Smooth muscle cell (in vitro differentiated cells): ENCODE measurements around the gene TCERG1L. TPM values are rescaled to one million over a fixed set of nuclear protein-coding genes. Genes with fewer than 3 reads are reported as not detected.

Experiments
- DNase-seq: peaks from one replicate; lab custom pipeline; 2025; ENCODE audit not compliant: unreplicated experiment; lab: John Stamatoyannopoulos, UW
- H2AFZ ChIP-seq: fragments of 200-600 bp; sonication (generic); 2 replicates; pipeline ENCODE4 v1.6.0; 2016; ENCODE audit warnings: antibody characterized with exemption, low read depth, mild to moderate bottlenecking
- H3F3A ChIP-seq: fragments of 200-600 bp; sonication (generic); 2 replicates; pipeline ENCODE4 v1.6.0; 2017; ENCODE audit warnings: antibody characterized with exemption, low read depth
- H3K27ac ChIP-seq: fragments of 200-600 bp; sonication (generic); 2 replicates; pipeline ENCODE4 v1.5.1; 2016; ENCODE audit warnings: low read depth, mild to moderate bottlenecking
- H3K27me3 ChIP-seq: fragments of 200-600 bp; sonication (generic); 2 replicates; pipeline ENCODE4 v1.6.1; 2016; ENCODE audit warnings: low read depth, mild to moderate bottlenecking
- H3K36me3 ChIP-seq: fragments of 200-600 bp; sonication (generic); 2 replicates; pipeline ENCODE4 v1.5.1; 2016; ENCODE audit warnings: low read depth
- H3K4me1 ChIP-seq: fragments of 200-600 bp; sonication (generic); 2 replicates; pipeline ENCODE4 v1.5.1; 2016; ENCODE audit warnings: low read depth
- H3K4me2 ChIP-seq: fragments of 200-600 bp; sonication (generic); 2 replicates; pipeline ENCODE4 v1.6.0; 2016; ENCODE audit warnings: mild to moderate bottlenecking
- H3K4me3 ChIP-seq: fragments of 200-600 bp; sonication (generic); 2 replicates; pipeline ENCODE4 v1.5.1; 2016; ENCODE audit warnings: mild to moderate bottlenecking
- H3K79me2 ChIP-seq: fragments of 200-600 bp; sonication (generic); 2 replicates; pipeline ENCODE4 v1.6.0; 2016; ENCODE audit warnings: low read depth, mild to moderate bottlenecking
- H3K9ac ChIP-seq: fragments of 200-600 bp; sonication (generic); 2 replicates; pipeline ENCODE4 v1.6.0; 2016; ENCODE audit warnings: low read depth
- H3K9me3 ChIP-seq: fragments of 200-600 bp; sonication (generic); replicated peaks from 2 replicates; pipeline ENCODE4 v1.5.1; 2016; ENCODE audit warnings: low read depth
- H4K20me1 ChIP-seq: fragments of 200-600 bp; sonication (generic); 2 replicates; pipeline ENCODE4 v1.6.0; 2016; ENCODE audit warnings: low read depth
- WGBS: methylation state at CpG from one replicate; pipeline ENCODE4 v1.1.7; 2016; ENCODE audit warnings: low lambda C conversion rate; 5-methylcytosine and 5-hydroxymethylcytosine counted together
- polyA plus RNA-seq: library from polyadenylated mRNA; unstranded; fragments of >200 nt; fragmentation: Nextera tagmentation; extraction: Ambion mirVana; gene quantifications from 2 replicates; pipeline ENCODE4 v1.2.1, GENCODE V29; 2016
- total RNA-seq: library from RNA; depleted of rRNA; stranded (reverse); fragments of >200 nt; gene quantifications from 2 replicates; pipeline ENCODE4 v1.2.3, GENCODE V29; 2014
- TF ChIP-seq, protein P1 (sequence below): fragments of 200-600 bp; sonication (generic); IDR thresholded peaks from 2 replicates; pipeline ENCODE4 v1.5.1; 2017; ENCODE audit warnings: borderline replicate concordance, mild to moderate bottlenecking, antibody characterized with exemption; ENCODE audit not compliant: insufficient read depth, poor library complexity, severe bottlenecking

The TCERG1L gene
- total and polyA plus RNA-seq, 2 experiments from 2014 or later: not detected

DNA sequence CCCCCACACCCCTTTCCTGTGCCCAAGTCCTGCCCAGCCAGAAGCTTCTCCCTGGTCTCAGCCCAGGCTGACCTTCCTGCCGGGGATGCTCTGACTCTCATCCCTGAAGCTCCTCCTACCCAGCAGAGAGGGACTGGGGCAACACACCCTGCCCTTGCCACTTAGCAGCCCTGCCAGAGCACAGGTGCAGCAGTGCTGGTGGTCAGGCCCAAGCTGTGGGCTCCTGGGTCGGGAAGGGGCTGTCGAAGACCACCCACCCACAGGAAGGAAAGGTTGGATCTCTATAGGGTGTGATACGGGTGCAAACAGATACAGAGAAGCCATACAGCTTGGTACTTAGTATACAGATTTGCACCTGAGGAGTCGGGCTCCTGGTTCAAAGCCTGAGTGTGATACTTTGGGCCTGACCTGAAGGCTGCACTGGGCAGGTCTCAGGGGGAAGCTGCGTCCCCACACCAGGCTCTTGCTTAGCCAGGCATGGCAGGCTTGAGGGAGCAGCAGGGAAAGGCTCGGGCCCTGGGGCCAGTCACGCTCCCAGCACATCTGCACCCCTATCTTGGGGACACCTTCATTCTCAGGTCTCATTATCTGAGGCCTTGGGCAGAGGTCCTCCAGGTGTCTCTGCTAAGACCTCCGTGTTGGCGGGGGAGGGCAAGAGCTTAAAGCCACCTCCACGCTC, 47.3 kb downstream of the TCERG1L start:
- Histone ChIP-seq H3K79me2 (no peaks in the 10 kb centered on the region), H3K36me3 (no peaks in the 10 kb centered on the region), H3K9me3 (no peaks in the 10 kb centered on the region), H2AFZ (no peak overlapping the region), H3K27me3 (no peaks in the 10 kb centered on the region), H3F3A (no peaks in the 10 kb centered on the region), H4K20me1 (no peaks in the 10 kb centered on the region), H3K4me2 (no peak overlapping the region), H3K9ac (no peak overlapping the region), H3K4me3 (no peak overlapping the region), H3K4me1 (no peaks in the 10 kb centered on the region), H3K27ac (no peak overlapping the region)
- DNase-seq: no peak
- TF ChIP-seq, protein P1, sequence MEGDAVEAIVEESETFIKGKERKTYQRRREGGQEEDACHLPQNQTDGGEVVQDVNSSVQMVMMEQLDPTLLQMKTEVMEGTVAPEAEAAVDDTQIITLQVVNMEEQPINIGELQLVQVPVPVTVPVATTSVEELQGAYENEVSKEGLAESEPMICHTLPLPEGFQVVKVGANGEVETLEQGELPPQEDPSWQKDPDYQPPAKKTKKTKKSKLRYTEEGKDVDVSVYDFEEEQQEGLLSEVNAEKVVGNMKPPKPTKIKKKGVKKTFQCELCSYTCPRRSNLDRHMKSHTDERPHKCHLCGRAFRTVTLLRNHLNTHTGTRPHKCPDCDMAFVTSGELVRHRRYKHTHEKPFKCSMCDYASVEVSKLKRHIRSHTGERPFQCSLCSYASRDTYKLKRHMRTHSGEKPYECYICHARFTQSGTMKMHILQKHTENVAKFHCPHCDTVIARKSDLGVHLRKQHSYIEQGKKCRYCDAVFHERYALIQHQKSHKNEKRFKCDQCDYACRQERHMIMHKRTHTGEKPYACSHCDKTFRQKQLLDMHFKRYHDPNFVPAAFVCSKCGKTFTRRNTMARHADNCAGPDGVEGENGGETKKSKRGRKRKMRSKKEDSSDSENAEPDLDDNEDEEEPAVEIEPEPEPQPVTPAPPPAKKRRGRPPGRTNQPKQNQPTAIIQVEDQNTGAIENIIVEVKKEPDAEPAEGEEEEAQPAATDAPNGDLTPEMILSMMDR: no peak
- WGBS: 86% methylated on average over 11 of the region's 11 CpGs

DNA sequence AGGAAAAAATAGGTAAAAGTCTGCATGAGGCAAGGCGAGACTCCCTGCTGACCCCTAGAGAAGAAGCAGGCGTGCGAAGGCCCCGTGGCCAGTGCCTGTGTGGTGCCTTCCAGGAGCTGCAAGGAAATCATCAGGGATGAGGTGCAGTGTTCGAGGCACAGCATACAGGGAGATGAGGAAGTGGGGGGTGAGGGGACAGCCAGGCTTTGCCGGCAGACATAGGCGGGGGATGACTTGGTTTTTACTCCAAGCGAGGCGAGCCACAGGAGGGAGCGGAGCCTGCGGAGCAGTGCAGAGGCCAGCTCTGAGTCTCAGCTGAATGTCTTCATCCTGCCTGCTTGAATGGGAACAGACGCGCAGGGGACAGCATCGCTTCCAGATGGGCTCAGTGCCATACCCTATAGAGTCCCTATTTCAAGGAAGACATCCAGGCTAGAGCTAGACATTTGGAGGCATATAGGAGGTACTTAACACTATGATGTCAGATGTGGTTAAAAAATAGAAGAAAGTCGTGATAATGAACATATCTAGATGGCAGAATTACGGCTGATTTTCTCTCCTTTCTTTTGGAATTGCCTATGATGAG, 49.5 kb downstream of the TCERG1L start:
- DNase-seq: no peak
- 92% methylated on average over 16 of the region's 16 CpGs for whole genome bisulfite sequencing
- Histone ChIP-seq H3K9me3 (no peaks in the 10 kb centered on the region), H3K4me2 (no peak overlapping the region), H3K27ac (no peak overlapping the region), H3K4me3 (no peak overlapping the region), H3K36me3 (no peaks in the 10 kb centered on the region), H2AFZ (no peak overlapping the region), H3F3A (no peaks in the 10 kb centered on the region), H3K4me1 (no peaks in the 10 kb centered on the region), H3K79me2 (no peaks in the 10 kb centered on the region), H3K9ac (no peak overlapping the region), H3K27me3 (no peaks in the 10 kb centered on the region), H4K20me1 (no peaks in the 10 kb centered on the region)
- TF ChIP-seq, protein P1: no peak

DNA sequence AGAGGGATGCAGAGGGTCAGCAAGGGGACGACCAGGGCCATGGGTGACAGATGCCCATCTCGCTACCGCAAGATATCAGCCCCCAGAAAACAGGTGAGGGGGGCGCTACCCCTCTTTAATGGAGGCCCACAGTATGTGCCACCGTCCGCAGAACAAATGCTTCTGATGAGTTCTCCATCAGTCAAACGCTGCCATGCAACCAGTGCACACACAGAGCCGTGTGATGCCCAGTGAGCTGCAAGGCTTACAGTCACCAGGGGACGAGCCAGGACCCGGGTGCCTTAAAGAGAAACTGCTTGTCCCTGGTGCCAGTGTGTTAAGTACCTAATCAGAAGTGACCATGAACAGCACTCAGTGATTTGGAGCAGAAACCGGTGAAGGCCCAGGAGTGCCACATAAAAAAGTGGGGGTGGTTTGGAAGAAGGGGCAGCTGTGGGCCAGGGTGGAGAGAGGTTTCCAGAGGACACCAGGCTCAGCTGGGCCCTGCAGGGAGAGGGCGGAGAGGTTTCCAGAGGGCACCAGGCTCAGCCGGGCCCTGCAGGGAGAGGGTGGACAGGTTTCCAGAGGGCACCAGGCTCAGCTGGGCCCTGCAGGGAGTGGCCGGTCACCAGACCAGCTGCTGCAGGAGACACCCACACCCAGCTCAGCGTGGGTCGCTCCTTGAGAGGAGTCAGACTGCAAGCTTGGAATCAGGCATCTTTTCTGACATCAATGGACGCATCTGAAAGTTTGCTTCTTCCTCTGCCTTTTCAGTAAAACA, 50.9 kb downstream of the TCERG1L start:
- Histone ChIP-seq H3K9me3 (no peaks in the 10 kb centered on the region), H4K20me1 (no peaks in the 10 kb centered on the region)
- TF ChIP-seq, protein P1: no peak

More for the DNA sequence above, 50.9 kb downstream of the TCERG1L start:
- 95% methylated on average over 17 of the region's 17 CpGs for WGBS
- Histone ChIP-seq H3F3A (no peaks in the 10 kb centered on the region), H3K4me3 (no peak overlapping the region), H3K36me3 (no peaks in the 10 kb centered on the region), H3K9ac (no peak overlapping the region), H3K27me3 (no peaks in the 10 kb centered on the region), H3K27ac (no peak overlapping the region), H3K4me1 (no peaks in the 10 kb centered on the region), H3K4me2 (no peak overlapping the region), H3K79me2 (no peaks in the 10 kb centered on the region), H2AFZ (no peak overlapping the region)
- DNase-seq: no peak
